Effector CD4-positive, alpha-beta T cell (primary cell): ENCODE data around the gene ADAM23.

Experiments
- DNase-seq: peaks from one replicate; pipeline ENCODE4 v3.0.0-alpha.2; 2020

The ADAM23 gene

GRCh38 chr2:206511283-206511682 lies 68.0 kb downstream of the ADAM23 start:
- DNase-seq, result no peak

- no peak for DNase-seq
These were observed 69.7 kb downstream of the ADAM23 start for GRCh38 chr2:206512999-206513398.

- DNase-seq, result no peak
These were observed 72.2 kb downstream of the ADAM23 start for GRCh38 chr2:206515580-206515979.

GRCh38 chr2:206518997-206519396 lies 75.7 kb downstream of the ADAM23 start:
- DNase-seq, result no peak

- no peak for DNase-seq
These were observed 77.1 kb downstream of the ADAM23 start for GRCh38 chr2:206520450-206520849.

GRCh38 chr2:206521115-206521514 lies 77.8 kb downstream of the ADAM23 start:
- DNase-seq, result no peak

GRCh38 chr2:206521612-206522011 lies 78.3 kb downstream of the ADAM23 start:
- DNase-seq, result no peak

GRCh38 chr2:206526416-206526815 lies 83.1 kb downstream of the ADAM23 start:
- DNase-seq, result no peak

- no peak for DNase-seq
These were observed 83.8 kb downstream of the ADAM23 start for GRCh38 chr2:206527153-206527552.

- DNase-seq, result peak; percentile 8
These were observed 87.4 kb downstream of the ADAM23 start for GRCh38 chr2:206530727-206531126.

GRCh38 chr2:206531996-206532543 lies 88.7 kb downstream of the ADAM23 start:
- no peak for DNase-seq

- DNase-seq, result no peak
These were observed 90.6 kb downstream of the ADAM23 start for GRCh38 chr2:206533977-206534376.

GRCh38 chr2:206535260-206535986 lies 92.1 kb downstream of the ADAM23 start:
- no peak for DNase-seq

- DNase-seq, result no peak
These were observed 97.4 kb downstream of the ADAM23 start for GRCh38 chr2:206540757-206541156.

- no peak for DNase-seq
These were observed 99.7 kb downstream of the ADAM23 start for GRCh38 chr2:206543073-206543472.

GRCh38 chr2:206548383-206548782 lies 105.1 kb downstream of the ADAM23 start:
- no peak for DNase-seq

- no peak for DNase-seq
These were observed 112.4 kb downstream of the ADAM23 start for GRCh38 chr2:206555721-206556120.

GRCh38 chr2:206556357-206556949 lies 113.1 kb downstream of the ADAM23 start:
- no peak for DNase-seq

GRCh38 chr2:206557321-206557720 lies 114.0 kb downstream of the ADAM23 start:
- no peak for DNase-seq

GRCh38 chr2:206558492-206558891 lies 115.2 kb downstream of the ADAM23 start:
- no peak for DNase-seq

- DNase-seq, result no peak
These were observed 118.6 kb downstream of the ADAM23 start for GRCh38 chr2:206561962-206562361.

- no peak for DNase-seq
These were observed 119.0 kb downstream of the ADAM23 start for GRCh38 chr2:206562375-206562774.

GRCh38 chr2:206563374-206563773 lies 120.0 kb downstream of the ADAM23 start:
- DNase-seq, result no peak

- no peak for DNase-seq
These were observed 122.3 kb downstream of the ADAM23 start for GRCh38 chr2:206565666-206566065.
